PC-9 (cell line): ENCODE measurements around the gene UIMC1. TPM values are rescaled to one million over a fixed set of nuclear protein-coding genes. Genes with fewer than 3 reads are reported as not detected.

Experiments used
- BruUV-seq: library from RNA; stranded (reverse); fragments of 400-500 nt; replicated peaks from 2 replicates; lab custom pipeline; 2021; lab: Mats Ljungman, UMichigan
- CTCF ChIA-PET: fragments of 300-600 bp; sonication (Branson Sonifier 250); formaldehyde crosslinking; loops from one replicate; lab custom pipeline; 2022; ENCODE audit warnings: antibody characterized with exemption; lab: Charles Lee
- POLR2A ChIA-PET: fragments of 300-600 bp; sonication (Branson Sonifier 250); formaldehyde crosslinking; loops from one replicate; lab custom pipeline; 2022; ENCODE audit warnings: antibody characterized with exemption; ENCODE audit not compliant: unreplicated experiment; lab: Charles Lee
- DNase-seq, 2 experiments: peaks; one replicate each; pipeline versions ENCODE4 v3.0.0 to v3.0.0-alpha.2; 2015 to 2022; ENCODE audit warnings: mixed read lengths in 1 of 2
- H2AFZ ChIP-seq: fragments of 200-600 bp; sonication (generic); 2 replicates; pipeline ENCODE4 v1.8.1; 2017; ENCODE audit warnings: antibody characterized with exemption
- H3F3A ChIP-seq: fragments of 200-600 bp; sonication (generic); 2 replicates; pipeline ENCODE4 v1.8.1; 2017; ENCODE audit warnings: antibody characterized with exemption, mild to moderate bottlenecking, low read depth; ENCODE audit not compliant: insufficient read depth
- H3K27ac ChIP-seq: fragments of 200-600 bp; sonication (generic); 2 replicates; pipeline ENCODE4 v1.6.1; 2016; ENCODE audit warnings: mixed run types
- H3K27me3 ChIP-seq: fragments of 200-600 bp; sonication (generic); 2 replicates; pipeline ENCODE4 v1.6.1; 2016; ENCODE audit warnings: low read depth, mixed run types; ENCODE audit not compliant: insufficient read depth
- H3K36me3 ChIP-seq: fragments of 200-600 bp; sonication (generic); 2 replicates; pipeline ENCODE4 v1.6.1; 2016; ENCODE audit warnings: low read depth, mixed run types
- H3K4me1 ChIP-seq: fragments of 200-600 bp; sonication (generic); replicated peaks from 2 replicates; pipeline ENCODE4 v1.6.1; 2016; ENCODE audit warnings: mixed run types; ENCODE audit not compliant: insufficient read depth
- H3K4me2 ChIP-seq: fragments of 200-600 bp; sonication (generic); 2 replicates; pipeline ENCODE4 v1.6.1; 2017; ENCODE audit warnings: mixed run types
- H3K4me3 ChIP-seq: fragments of 200-600 bp; sonication (generic); 2 replicates; pipeline ENCODE4 v1.6.1; 2016; ENCODE audit warnings: mixed run types
- H3K79me2 ChIP-seq: fragments of 200-600 bp; sonication (generic); 2 replicates; pipeline ENCODE4 v1.6.1; 2017; ENCODE audit warnings: low read depth, mixed run types
- H3K9me2 ChIP-seq: fragments of 200-600 bp; sonication (generic); 2 replicates; pipeline ENCODE4 v1.8.1; 2017; ENCODE audit warnings: mild to moderate bottlenecking; ENCODE audit not compliant: insufficient read depth
- H3K9me3 ChIP-seq: fragments of 200-600 bp; sonication (generic); 2 replicates; pipeline ENCODE4 v1.8.1; 2016; ENCODE audit warnings: low read depth; ENCODE audit not compliant: insufficient read depth
- H4K20me1 ChIP-seq: fragments of 200-600 bp; sonication (generic); 2 replicates; pipeline ENCODE4 v1.8.1; 2017; ENCODE audit not compliant: insufficient read depth
- EZH2 ChIP-seq: fragments of 200-600 bp; sonication (generic); IDR thresholded peaks from 2 replicates; pipeline ENCODE4 v1.8.0; 2017; ENCODE audit warnings: antibody characterized with exemption, low read depth
- intact Hi-C: fragments of 100-400 bp; cut with micrococcal nuclease; formaldehyde crosslinking; loops from one replicate; pipeline ENCODE4 v1.10.0; 2022; ENCODE audit not compliant: unreplicated experiment
- total RNA-seq: library from RNA; stranded (reverse); gene quantifications from 2 replicates; pipeline ENCODE4 v1.2.3, GENCODE V29; 2021
- TF ChIP-seq, protein P1 (sequence below): fragments of 200-600 bp; sonication (generic); conservative IDR thresholded peaks from 2 replicates; pipeline ENCODE4 v1.6.1; 2017; ENCODE audit warnings: mixed run types, antibody characterized with exemption, mild to moderate bottlenecking, moderate library complexity

UIMC1 gene
- total RNA-seq, 1 experiment from 2014 or later = 48.3 TPM

- POLR2A ChIA-PET = no interaction called here
- no peaks in the 10 kb centered on the region for H3K27me3 ChIP-seq
- CTCF ChIA-PET = interaction anchor here (0.6 kb wide), 1 partner anchor 213 kb away, joined by 3 read pairs; no protein-coding TSS in a partner anchor
- H3K4me3 ChIP-seq = no peak overlapping the region
- no peaks in the 10 kb centered on the region for H3K36me3 ChIP-seq
- TF ChIP-seq EZH2 = no peak
- TF ChIP-seq, protein P1, sequence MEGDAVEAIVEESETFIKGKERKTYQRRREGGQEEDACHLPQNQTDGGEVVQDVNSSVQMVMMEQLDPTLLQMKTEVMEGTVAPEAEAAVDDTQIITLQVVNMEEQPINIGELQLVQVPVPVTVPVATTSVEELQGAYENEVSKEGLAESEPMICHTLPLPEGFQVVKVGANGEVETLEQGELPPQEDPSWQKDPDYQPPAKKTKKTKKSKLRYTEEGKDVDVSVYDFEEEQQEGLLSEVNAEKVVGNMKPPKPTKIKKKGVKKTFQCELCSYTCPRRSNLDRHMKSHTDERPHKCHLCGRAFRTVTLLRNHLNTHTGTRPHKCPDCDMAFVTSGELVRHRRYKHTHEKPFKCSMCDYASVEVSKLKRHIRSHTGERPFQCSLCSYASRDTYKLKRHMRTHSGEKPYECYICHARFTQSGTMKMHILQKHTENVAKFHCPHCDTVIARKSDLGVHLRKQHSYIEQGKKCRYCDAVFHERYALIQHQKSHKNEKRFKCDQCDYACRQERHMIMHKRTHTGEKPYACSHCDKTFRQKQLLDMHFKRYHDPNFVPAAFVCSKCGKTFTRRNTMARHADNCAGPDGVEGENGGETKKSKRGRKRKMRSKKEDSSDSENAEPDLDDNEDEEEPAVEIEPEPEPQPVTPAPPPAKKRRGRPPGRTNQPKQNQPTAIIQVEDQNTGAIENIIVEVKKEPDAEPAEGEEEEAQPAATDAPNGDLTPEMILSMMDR = no peak
- H3F3A ChIP-seq = no peaks in the 10 kb centered on the region
- no peak for DNase-seq
- no TSS peak for BruUV-seq
- no peak overlapping the region for H3K27ac ChIP-seq
- no peak overlapping the region for H2AFZ ChIP-seq
- no peaks in the 10 kb centered on the region for H3K4me1 ChIP-seq
- no peaks in the 10 kb centered on the region for H3K79me2 ChIP-seq
- intact Hi-C loops = no loop called here
- H3K4me2 ChIP-seq = no peak overlapping the region
- H3K9me2 ChIP-seq = no peaks in the 10 kb centered on the region
- no peaks in the 10 kb centered on the region for H3K9me3 ChIP-seq
- no peaks in the 10 kb centered on the region for H4K20me1 ChIP-seq
Observed at GRCh38 chr5:176884571-176884890, 122.0 kb downstream of the UIMC1 start.

- Histone ChIP-seq H3K79me2 (no peaks in the 10 kb centered on the region), H3K9me3 (no peaks in the 10 kb centered on the region), H3K9me2 (no peaks in the 10 kb centered on the region), H4K20me1 (no peaks in the 10 kb centered on the region), H3K27ac (no peak overlapping the region), H2AFZ (no peak overlapping the region), H3K4me2 (no peak overlapping the region), H3K4me1 (no peaks in the 10 kb centered on the region), H3K4me3 (no peak overlapping the region), H3K27me3 (no peaks in the 10 kb centered on the region), H3K36me3 (no peaks in the 10 kb centered on the region), H3F3A (no peaks in the 10 kb centered on the region)
- no peak for DNase-seq
- no peak for TF ChIP-seq EZH2
- TF ChIP-seq, protein P1 = no peak
- ChIA-PET CTCF (interaction anchor here (0.6 kb wide), 1 partner anchor 213 kb away, joined by 3 read pairs; no protein-coding TSS in a partner anchor), POLR2A (no interaction called here)
- BruUV-seq = no TSS peak
- intact Hi-C loops = no loop called here
Observed at GRCh38 chr5:176883700-176884570, 122.6 kb downstream of the UIMC1 start.

DNA sequence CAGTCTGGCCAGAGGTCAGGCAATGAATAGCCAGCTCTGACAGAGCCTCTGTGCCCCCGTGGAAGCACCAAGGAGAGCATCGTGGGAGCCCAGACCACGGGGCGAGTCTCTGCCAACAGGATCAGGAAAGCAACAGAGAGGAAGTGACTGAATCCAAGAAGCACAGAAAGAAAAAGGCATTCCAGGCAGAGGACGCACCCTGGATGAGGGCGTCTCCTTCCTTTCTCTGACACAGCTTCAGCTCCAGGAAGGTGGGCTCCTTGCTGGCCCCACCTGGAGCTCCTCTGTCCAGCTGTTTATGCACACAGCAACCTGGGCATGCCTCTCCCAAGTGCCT is 124.0 kb downstream of the UIMC1 start:
- Histone ChIP-seq H3K27me3 (no peaks in the 10 kb centered on the region), H3K36me3 (no peaks in the 10 kb centered on the region), H3K27ac (no peak overlapping the region), H3K4me3 (no peak overlapping the region), H2AFZ (no peak overlapping the region), H3K9me3 (no peaks in the 10 kb centered on the region), H3K9me2 (no peaks in the 10 kb centered on the region), H3K4me2 (no peak overlapping the region), H4K20me1 (no peaks in the 10 kb centered on the region), H3F3A (no peaks in the 10 kb centered on the region), H3K79me2 (no peaks in the 10 kb centered on the region), H3K4me1 (no peaks in the 10 kb centered on the region)
- CTCF ChIA-PET = no interaction called here
- BruUV-seq = no TSS peak
- POLR2A ChIA-PET = interaction anchor here (0.6 kb wide), 1 partner anchor 34 kb away, joined by 4 read pairs; no protein-coding TSS in a partner anchor
- intact Hi-C loops = no loop called here
- no peak for DNase-seq
- TF ChIP-seq, protein P1 = no peak
- no peak for TF ChIP-seq EZH2
